Ovary (tissue), 9 donors: ENCODE data around the gene TTC31. TPM values are rescaled to one million over a fixed set of nuclear protein-coding genes. Genes with fewer than 3 reads are reported as not detected.
"Not testable (repeated sequence)": the region's sequence is repeated elsewhere in the genome, so short reads cannot be mapped to it uniquely, and the experiment has no call there.

Experiments used
- DNase-seq, 5 donors: peaks; one replicate each; pipeline ENCODE4 v3.0.0-alpha.2; 2019 to 2020
- H3K27ac ChIP-seq, 2 donors: fragments of 200-600 bp; one replicate each; pipeline versions ENCODE4 v1.5.1 to v1.8.0; 2019 to 2022
- H3K27me3 ChIP-seq: fragments of 200-600 bp; one replicate; pipeline ENCODE4 v1.8.0; 2022
- H3K36me3 ChIP-seq: fragments of 200-600 bp; sonication (generic); one replicate; pipeline ENCODE4 v1.5.1; 2019
- H3K4me1 ChIP-seq: one replicate; pipeline ENCODE4 v1.8.1; 2013; ENCODE audit warnings: mild to moderate bottlenecking, moderate library complexity; ENCODE audit not compliant: insufficient read depth
- H3K4me3 ChIP-seq: fragments of 200-600 bp; sonication (generic); one replicate; pipeline ENCODE4 v1.5.1; 2017
- H3K9me3 ChIP-seq, 2 donors: fragments of 200-600 bp in 1 of 2; sonication (generic) in 1 of 2; one replicate each; pipeline versions ENCODE4 v1.5.1 to v1.8.1; 2013 to 2019; ENCODE audit warnings: mild to moderate bottlenecking in 1 of 2, moderate library complexity in 1 of 2
- CTCF ChIP-seq, 3 donors: fragments of 450-650 bp in 2 of 3; fragments of 200-600 bp in 1 of 3; IDR thresholded peaks; one replicate each; pipeline versions ENCODE4 v1.5.1 to v1.8.0; 2016 to 2022; ENCODE audit warnings: antibody characterized with exemption in 3 of 3, mild to moderate bottlenecking in 1 of 3
- EP300 ChIP-seq: sonication (generic); formaldehyde crosslinking; IDR thresholded peaks from one replicate; pipeline ENCODE4 v1.6.1; 2017; ENCODE audit warnings: antibody characterized with exemption
- POLR2A ChIP-seq: fragments of 450-650 bp; IDR thresholded peaks from one replicate; pipeline ENCODE4 v1.6.1; 2017; ENCODE audit warnings: antibody characterized with exemption, mild to moderate bottlenecking, moderate library complexity
- WGBS, 3 donors: extraction: QIAGEN DNeasy Blood & Tissue Kit in 1 of 3; methylation state at CpG; one replicate each; pipeline versions ENCODE4 v1.1.5 to v1.1.7; 2013 to 2017; 5-methylcytosine and 5-hydroxymethylcytosine counted together
- intact Hi-C, 4 donors: fragments of 100-400 bp; cut with DNase I; formaldehyde crosslinking; loops; one replicate each; pipeline versions ENCODE4 v1.11.0 to v1.15.1; 2022 to 2023
- polyA plus RNA-seq, 2 donors: library from polyadenylated mRNA; stranded (reverse); fragments of 200-250 nt in 1 of 2; fragments of 350-450 nt in 1 of 2; fragmentation: Illumina TruSeq in 1 of 2; extraction: RNeasy Lipid Tissue Mini Kit (QIAGEN cat#74804) in 1 of 2; gene quantifications; one replicate each; pipeline ENCODE4 v1.2.3, GENCODE V29; 2013 to 2014
- total RNA-seq, 7 donors: library from RNA; depleted of rRNA in 2 of 7; stranded (reverse); fragments of >200 nt in 2 of 7; fragmentation: NEBNext Ultra II Directional in 3 of 7; extraction: Animal tissue kit (Norgen Biotek cat#: 25700) in 3 of 7; gene quantifications; one replicate each; pipeline versions ENCODE4 v1.1.0 to v1.2.4, GENCODE V29; 2016 to 2023
- donor health status: DM: no; HTN: no; CAD: no; lungs with moderate emphysema.
- donor health status: DM: no; HTN: no; CAD: no.
- donor health status: Bipolar disorder and iron deficiency.
- donor health status: DM: yes; HTN: yes; CAD: no.
- donor health status: DM: no; HTN: no; CAD: no.
- donor health status: DM: yes; HTN: yes; CAD: no.

Gene TTC31
- total and polyA plus RNA-seq, 9 donors, result 12.9 to 21.7 (median 15.7) TPM

- no peak for DNase-seq
- Histone ChIP-seq H3K27ac (peak overlapping the region in 1 of 2 donors; percentile 72), H3K4me1 (peaks cover 7% of the 10 kb centered on the region)
Measured at GRCh38 chr2:74441170-74441689, 41.7 kb upstream of the TTC31 start.

GRCh38 chr2:74441690-74442482 lies 41.0 kb upstream of the TTC31 start, which contains the start of gene RTKN:
Gene RTKN (minus strand): TSS chr2:74441937. CDS start chr2:74441816, 121 bp downstream.
- Histone ChIP-seq H3K27me3 (no peaks in the 10 kb centered on the region), H3K4me1 (peaks cover 7% of the 10 kb centered on the region), H3K27ac (peak within 1 kb of the TSS; percentile 16 to 72), H3K9me3 (no peaks in the 10 kb centered on the region), H3K4me3 (peak within 1 kb of the TSS; percentile 32), H3K36me3 (no peaks in the 10 kb centered on the region)
- intact Hi-C loops, result no loop called here
- TF ChIP-seq CTCF (IDR thresholded peaks at IDR 0.05), result no peak
- no peak for TF ChIP-seq POLR2A
- no peak for TF ChIP-seq EP300
- DNase-seq, result peak in 4 of 5 donors; percentile 27 to 62 (median 48)
- 5 to 18% (median 9%) methylated on average over 48 to 75 of the region's 75 CpGs for WGBS, 3 donors

More at GRCh38 chr2:74441170-74441689, 41.7 kb upstream of the TTC31 start:
- 15 to 22% (median 21%) methylated on average over 33 of the region's 33 CpGs for WGBS, 3 donors
- Histone ChIP-seq H3K4me3 (peak overlapping the region; percentile 32), H3K27me3 (no peaks in the 10 kb centered on the region), H3K36me3 (no peaks in the 10 kb centered on the region), H3K9me3 (no peaks in the 10 kb centered on the region)
- TF ChIP-seq POLR2A, result no peak
- intact Hi-C loops, result no loop called here

GRCh38 chr2:74442483-74443297 lies 40.2 kb upstream of the TTC31 start:
- H3K27ac ChIP-seq, H3K27me3 ChIP-seq, H3K4me1 ChIP-seq, intact Hi-C loops, H3K9me3 ChIP-seq, H3K36me3 ChIP-seq, DNase-seq: not testable (repeated sequence)
- whole genome bisulfite sequencing, 3 donors, result 87 to 92% (median 88%) methylated on average over 16 of the region's 16 CpGs
- peak overlapping the region; percentile 32 for H3K4me3 ChIP-seq

- TF ChIP-seq EP300 (no peak), POLR2A (no peak), CTCF (IDR thresholded peaks at IDR 0.05) (no peak)
Measured at GRCh38 chr2:74444498-74445318, 38.2 kb upstream of the TTC31 start.

More at GRCh38 chr2:74444498-74445318, 38.2 kb upstream of the TTC31 start:
- no peak overlapping the region for H3K27ac ChIP-seq
- WGBS, 3 donors, result 8 to 10% (median 8%) methylated on average over 5 of the region's 5 CpGs
- no peak for DNase-seq
- no peaks in the 10 kb centered on the region for H3K27me3 ChIP-seq
- H3K9me3 ChIP-seq, result no peaks in the 10 kb centered on the region
- H3K4me1 ChIP-seq, result peaks cover 2% of the 10 kb centered on the region
- no peak overlapping the region for H3K4me3 ChIP-seq
- intact Hi-C loops, result no loop called here
- no peaks in the 10 kb centered on the region for H3K36me3 ChIP-seq
